GM12892 (cell line): ENCODE data around the gene ISOC2.

Experiments used
- POLR2A ChIP-seq: IDR thresholded peaks from 2 replicates; pipeline ENCODE4 v1.6.1; 2011; ENCODE audit warnings: low read depth, low read length, control low read depth
- POLR2AphosphoS5 ChIP-seq: IDR thresholded peaks from 2 replicates; pipeline ENCODE4 v1.6.1; 2011; ENCODE audit warnings: low read depth, low read length, control low read depth

GRCh38 chr19:55464039-55464661 lies 2.7 kb upstream of the ISOC2 start:
- no peak for TF ChIP-seq POLR2A
- TF ChIP-seq POLR2AphosphoS5, result no peak
